Eye (tissue), 1 donor: ENCODE data around the gene GPR18.

ENCODE experiments used
- DNase-seq: peaks from one replicate; pipeline ENCODE4 v3.0.0-alpha.2; 2015

GPR18 gene

GRCh38 chr13:99289674-99290337 lies 31.6 kb upstream of the GPR18 start:
- no peak for DNase-seq

- DNase-seq, result no peak
These were observed 31.1 kb upstream of the GPR18 start for GRCh38 chr13:99289271-99289670.

GRCh38 chr13:99288089-99288488 lies 29.9 kb upstream of the GPR18 start:
- DNase-seq, result no peak

GRCh38 chr13:99287551-99287950 lies 29.4 kb upstream of the GPR18 start:
- DNase-seq, result peak; percentile 21

- DNase-seq, result no peak
These were observed 27.4 kb upstream of the GPR18 start for GRCh38 chr13:99285432-99286182.

GRCh38 chr13:99282264-99283231 lies 24.4 kb upstream of the GPR18 start:
- no peak for DNase-seq

- no peak for DNase-seq
These were observed 23.7 kb upstream of the GPR18 start for GRCh38 chr13:99281811-99282263.

GRCh38 chr13:99280166-99280565 lies 22.0 kb upstream of the GPR18 start:
- DNase-seq, result no peak

- DNase-seq, result no peak
These were observed 21.5 kb upstream of the GPR18 start for GRCh38 chr13:99279637-99280036.

GRCh38 chr13:99278843-99279242 lies 20.7 kb upstream of the GPR18 start:
- no peak for DNase-seq

GRCh38 chr13:99278200-99278599 lies 20.0 kb upstream of the GPR18 start:
- no peak for DNase-seq

GRCh38 chr13:99277629-99278028 lies 19.4 kb upstream of the GPR18 start:
- DNase-seq, result no peak

GRCh38 chr13:99276706-99277105 lies 18.5 kb upstream of the GPR18 start:
- no peak for DNase-seq

GRCh38 chr13:99275093-99275469 lies 16.9 kb upstream of the GPR18 start:
- no peak for DNase-seq

GRCh38 chr13:99273128-99273527 lies 14.9 kb upstream of the GPR18 start:
- DNase-seq, result no peak

GRCh38 chr13:99272481-99272880 lies 14.3 kb upstream of the GPR18 start:
- DNase-seq, result no peak

GRCh38 chr13:99271249-99271648 lies 13.1 kb upstream of the GPR18 start:
- no peak for DNase-seq

GRCh38 chr13:99270518-99270917 lies 12.3 kb upstream of the GPR18 start:
- no peak for DNase-seq

- peak; percentile 58 for DNase-seq
These were observed 11.6 kb upstream of the GPR18 start for GRCh38 chr13:99269627-99270241.

GRCh38 chr13:99268822-99269221 lies 10.6 kb upstream of the GPR18 start:
- DNase-seq, result no peak

- no peak for DNase-seq
These were observed 9.7 kb upstream of the GPR18 start for GRCh38 chr13:99267927-99268326.

- no peak for DNase-seq
These were observed 8.6 kb upstream of the GPR18 start for GRCh38 chr13:99266827-99267226.
